Psoas muscle (tissue), 8 donors: Measurements from ENCODE around the gene GABRA4. TPM values are rescaled to one million over a fixed set of nuclear protein-coding genes. Genes with fewer than 3 reads are reported as not detected.

Experiments
- ATAC-seq, 4 donors: fragments of 200-7000 bp; cut with Tn5 transposase; one replicate each; pipeline ENCODE4 v1.9.1; 2020; ENCODE audit warnings: moderate library complexity in 3 of 4, mild to moderate bottlenecking in 2 of 4
- DNase-seq, 2 donors: peaks; one replicate each; pipeline ENCODE4 v3.0.0-alpha.2; 2020
- H3K27ac ChIP-seq: fragments of 200-600 bp; one replicate; pipeline ENCODE4 v1.8.0; 2022
- H3K27me3 ChIP-seq, 3 donors: fragments of 200-600 bp in 1 of 3; one replicate each; pipeline versions ENCODE4 v1.6.1 to v1.8.0; 2013 to 2022; ENCODE audit warnings: low read length in 2 of 3, mild to moderate bottlenecking in 2 of 3, moderate library complexity in 1 of 3; ENCODE audit not compliant: insufficient read depth in 3 of 3
- H3K36me3 ChIP-seq, 2 donors: fragments of 200-600 bp in 1 of 2; one replicate each; pipeline versions ENCODE4 v1.6.1 to v1.8.0; 2013 to 2022; ENCODE audit warnings: low read depth in 1 of 2, mild to moderate bottlenecking in 1 of 2, moderate library complexity in 1 of 2; ENCODE audit not compliant: insufficient read depth in 1 of 2
- H3K4me1 ChIP-seq: fragments of 200-600 bp; one replicate; pipeline ENCODE4 v1.8.0; 2022
- H3K4me3 ChIP-seq: fragments of 200-600 bp; one replicate; pipeline ENCODE4 v1.8.0; 2022; ENCODE audit warnings: mild to moderate bottlenecking
- H3K9me3 ChIP-seq: fragments of 200-600 bp; one replicate; pipeline ENCODE4 v1.8.0; 2022
- WGBS, 3 donors: extraction: QIAGEN DNeasy Blood & Tissue Kit; methylation state at CpG; one replicate each; pipeline versions ENCODE4 v1.1.6 to v1.1.7; 2013; 5-methylcytosine and 5-hydroxymethylcytosine counted together
- intact Hi-C, 2 donors: fragments of 100-400 bp; cut with DNase I; formaldehyde crosslinking; loops; one replicate each; pipeline versions ENCODE4 v1.11.0 to v1.14.2; 2022
- polyA plus RNA-seq, 3 donors: library from polyadenylated mRNA; stranded (reverse); fragments of 200-250 nt; gene quantifications; one replicate each; pipeline ENCODE4 v1.2.3, GENCODE V29; 2013
- total RNA-seq, 4 donors: library from RNA; stranded (reverse); fragmentation: NEBNext Ultra II Directional in 2 of 4; extraction: Animal tissue kit (Norgen Biotek cat#: 25700) in 2 of 4; gene quantifications; one replicate each; pipeline versions ENCODE4 v1.2.1 to v1.2.4, GENCODE V29; 2021 to 2023
- TF ChIP-seq, protein P1 (sequence below): fragments of 200-600 bp; IDR thresholded peaks from one replicate; pipeline ENCODE4 v1.8.0; 2022; ENCODE audit warnings: antibody characterized with exemption
- donor health status: healthy with polysubstance abuse.
- donor health status: DM: no; HTN: no; CAD: no; lungs with moderate emphysema.
- donor health status: Bipolar disorder and iron deficiency.
- donor health status: healthy.
- donor health status: DM: yes; HTN: yes; CAD: no.
- donor health status: DM: no; HTN: no; CAD: no.
- donor health status: DM: no; HTN: no; CAD: no.
- donor health status: DM: yes; HTN: yes; CAD: no.

Gene GABRA4
- total and polyA plus RNA-seq, 7 donors = 0.01 TPM; not detected in 6

DNA sequence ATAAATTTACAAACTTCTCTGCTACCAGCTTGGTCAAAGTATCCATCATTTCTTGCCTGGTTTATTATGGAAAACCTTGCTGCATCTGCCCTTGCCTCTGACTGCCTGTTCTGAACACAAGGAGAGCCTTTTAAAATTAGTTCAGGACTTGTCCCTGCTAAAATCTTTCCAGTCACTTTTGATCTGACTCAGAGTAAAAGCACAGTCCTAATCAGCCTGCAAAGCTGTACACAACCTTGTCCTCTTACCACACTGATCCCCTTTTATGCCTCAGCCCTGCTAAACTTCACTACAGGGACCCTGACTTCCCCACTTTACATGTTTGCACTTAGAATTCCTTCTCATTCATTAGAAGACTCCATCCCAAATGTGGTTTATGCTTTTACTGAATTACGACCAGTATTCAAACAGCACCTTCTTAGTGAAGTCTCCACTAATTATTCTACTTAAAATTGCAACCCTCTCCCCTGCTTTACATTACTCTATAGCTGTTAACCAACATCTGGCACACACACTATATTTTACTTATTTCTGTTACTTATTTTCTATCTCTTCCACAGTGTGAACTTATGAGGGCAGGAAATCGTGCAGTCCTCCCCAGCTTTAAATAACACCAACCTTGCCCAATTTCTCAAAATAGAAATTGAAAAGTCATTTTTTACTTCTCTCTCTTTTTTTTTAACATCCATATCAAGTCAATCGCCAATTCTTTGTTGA lies 6.3 kb downstream of the GABRA4 start:
- 64% methylated on average over 3 of the region's 3 CpGs for WGBS, 3 donors
- no peaks in the 10 kb centered on the region for H3K4me1 ChIP-seq
- H3K27me3 ChIP-seq = no peaks in the 10 kb centered on the region
- H3K27ac ChIP-seq = no peak overlapping the region
- H3K9me3 ChIP-seq = no peaks in the 10 kb centered on the region
- H3K36me3 ChIP-seq = no peaks in the 10 kb centered on the region
- no peak for ATAC-seq
- TF ChIP-seq, protein P1, sequence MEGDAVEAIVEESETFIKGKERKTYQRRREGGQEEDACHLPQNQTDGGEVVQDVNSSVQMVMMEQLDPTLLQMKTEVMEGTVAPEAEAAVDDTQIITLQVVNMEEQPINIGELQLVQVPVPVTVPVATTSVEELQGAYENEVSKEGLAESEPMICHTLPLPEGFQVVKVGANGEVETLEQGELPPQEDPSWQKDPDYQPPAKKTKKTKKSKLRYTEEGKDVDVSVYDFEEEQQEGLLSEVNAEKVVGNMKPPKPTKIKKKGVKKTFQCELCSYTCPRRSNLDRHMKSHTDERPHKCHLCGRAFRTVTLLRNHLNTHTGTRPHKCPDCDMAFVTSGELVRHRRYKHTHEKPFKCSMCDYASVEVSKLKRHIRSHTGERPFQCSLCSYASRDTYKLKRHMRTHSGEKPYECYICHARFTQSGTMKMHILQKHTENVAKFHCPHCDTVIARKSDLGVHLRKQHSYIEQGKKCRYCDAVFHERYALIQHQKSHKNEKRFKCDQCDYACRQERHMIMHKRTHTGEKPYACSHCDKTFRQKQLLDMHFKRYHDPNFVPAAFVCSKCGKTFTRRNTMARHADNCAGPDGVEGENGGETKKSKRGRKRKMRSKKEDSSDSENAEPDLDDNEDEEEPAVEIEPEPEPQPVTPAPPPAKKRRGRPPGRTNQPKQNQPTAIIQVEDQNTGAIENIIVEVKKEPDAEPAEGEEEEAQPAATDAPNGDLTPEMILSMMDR = no peak
- no peak overlapping the region for H3K4me3 ChIP-seq
- no peak for DNase-seq
- intact Hi-C loops = no loop called here

DNA sequence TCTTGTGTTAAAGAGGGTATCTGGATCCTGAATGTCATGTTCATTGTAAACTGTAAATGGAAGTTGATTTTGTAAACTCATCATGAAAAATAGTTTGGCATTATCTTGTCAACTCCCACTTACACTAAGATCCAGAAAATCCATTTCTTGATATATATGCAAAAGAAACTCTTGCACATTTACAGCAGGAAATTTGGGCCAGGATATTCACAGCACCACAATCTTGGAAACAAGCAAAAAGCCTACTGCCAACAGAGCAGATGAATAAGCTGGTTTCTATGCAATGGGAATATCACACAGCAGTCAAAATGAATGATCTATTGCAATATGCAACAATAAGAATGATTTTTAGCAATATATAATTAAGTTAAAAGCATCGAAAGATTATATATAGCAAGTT lies 8.6 kb downstream of the GABRA4 start:
- TF ChIP-seq, protein P1 = no peak
- Histone ChIP-seq H3K4me3 (no peak overlapping the region), H3K27ac (no peak overlapping the region), H3K36me3 (no peaks in the 10 kb centered on the region), H3K27me3 (no peaks in the 10 kb centered on the region), H3K9me3 (no peaks in the 10 kb centered on the region), H3K4me1 (no peaks in the 10 kb centered on the region)
- DNase-seq (no peak), ATAC-seq (no peak)
- intact Hi-C loops = no loop called here
- WGBS, 3 donors = 89 to 90% (median 90%) methylated on average over 1 of the region's 1 CpG

DNA sequence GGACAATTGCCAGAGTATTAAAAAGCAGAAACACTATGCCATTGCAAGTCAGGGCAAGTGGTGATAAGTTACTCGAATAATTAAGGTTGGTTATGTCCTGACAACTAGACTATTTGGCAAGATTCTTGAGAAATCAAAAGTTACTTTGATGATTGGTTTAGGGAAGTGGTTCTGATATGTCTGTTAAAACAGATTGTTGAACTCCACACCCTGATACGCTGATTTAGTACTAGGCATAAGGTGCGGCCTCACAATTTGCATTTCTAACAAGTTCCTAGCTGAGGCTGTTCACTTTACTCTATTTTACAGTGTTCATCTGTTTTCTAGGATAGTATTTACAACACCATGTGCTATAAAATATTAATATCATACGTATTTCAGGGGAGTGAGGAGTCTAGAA lies 12.5 kb downstream of the GABRA4 start:
- H3K4me3 ChIP-seq = no peak overlapping the region
- no peak overlapping the region for H3K27ac ChIP-seq
- H3K36me3 ChIP-seq = no peaks in the 10 kb centered on the region
- DNase-seq = no peak
- no peaks in the 10 kb centered on the region for H3K27me3 ChIP-seq
- WGBS, 3 donors = 79 to 82% (median 80%) methylated on average over 4 of the region's 4 CpGs
- intact Hi-C loops = no loop called here
- TF ChIP-seq, protein P1 = no peak
- no peaks in the 10 kb centered on the region for H3K9me3 ChIP-seq
- no peaks in the 10 kb centered on the region for H3K4me1 ChIP-seq
- ATAC-seq = no peak

DNA sequence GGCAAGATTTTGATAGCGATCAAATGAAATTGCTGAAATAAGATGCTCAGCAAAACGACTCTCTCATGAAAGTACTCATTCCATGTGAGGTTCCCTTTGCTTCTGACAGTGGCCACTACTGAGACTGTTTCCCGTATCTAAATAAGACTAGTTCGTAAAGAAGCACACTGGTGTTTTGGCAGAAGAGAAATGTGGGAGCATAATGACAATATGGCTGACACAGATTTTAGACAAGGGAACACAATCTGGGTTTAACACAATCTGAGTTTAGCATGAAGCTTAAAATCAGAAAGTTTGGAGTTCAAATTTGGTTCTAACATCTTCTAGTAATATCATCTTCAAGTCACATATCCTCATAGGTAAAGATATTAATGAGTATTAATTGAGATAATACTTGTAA lies 13.7 kb downstream of the GABRA4 start:
- WGBS, 3 donors = 78 to 85% (median 84%) methylated on average over 4 of the region's 4 CpGs
- Histone ChIP-seq H3K9me3 (no peaks in the 10 kb centered on the region), H3K4me1 (no peaks in the 10 kb centered on the region), H3K27ac (no peak overlapping the region), H3K27me3 (no peaks in the 10 kb centered on the region), H3K36me3 (no peaks in the 10 kb centered on the region), H3K4me3 (no peak overlapping the region)
- no peak for ATAC-seq
- no peak for DNase-seq
- TF ChIP-seq, protein P1 = no peak
- intact Hi-C loops = no loop called here

DNA sequence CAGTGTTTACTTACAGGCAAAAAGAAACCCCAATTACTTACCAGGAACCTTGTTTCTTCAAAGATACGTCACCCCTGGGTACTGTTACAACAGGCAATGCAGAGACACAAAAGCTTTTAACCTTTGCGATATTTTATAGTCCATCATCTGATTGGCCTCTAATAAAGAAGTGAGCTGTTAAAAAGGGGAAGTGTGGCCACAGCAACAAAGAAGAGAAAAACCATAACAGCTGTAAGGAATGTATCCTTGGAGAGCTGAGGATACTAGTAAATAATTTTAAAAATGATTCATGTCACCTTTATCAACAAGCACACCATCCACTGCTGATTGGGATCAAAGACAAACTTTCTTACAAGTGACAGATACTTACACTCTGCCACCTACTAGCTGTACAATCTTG lies 14.1 kb downstream of the GABRA4 start:
- WGBS, 3 donors = 50 to 56% (median 55%) methylated on average over 2 of the region's 2 CpGs
- no peak for ATAC-seq
- H3K4me3 ChIP-seq = no peak overlapping the region
- H3K9me3 ChIP-seq = no peaks in the 10 kb centered on the region
- no peak for DNase-seq
- TF ChIP-seq, protein P1 = no peak
- intact Hi-C loops = no loop called here
- H3K27ac ChIP-seq = no peak overlapping the region
- H3K4me1 ChIP-seq = no peaks in the 10 kb centered on the region
- H3K36me3 ChIP-seq = no peaks in the 10 kb centered on the region
- no peaks in the 10 kb centered on the region for H3K27me3 ChIP-seq
